HG02943 (cell line): ENCODE data around the gene CHRM1.

Experiments used
- ATAC-seq: cut with Tn5 transposase; IDR thresholded peaks from one replicate; pipeline ENCODE4 v1.9.1; 2021; ENCODE audit warnings: mild to moderate bottlenecking, low read depth, moderate library complexity; ENCODE audit not compliant: unreplicated experiment

The CHRM1 gene

GRCh38 chr11:62908468-62909072 is 12.6 kb downstream of the CHRM1 start:
- ATAC-seq, result no peak

- ATAC-seq, result no peak
These were observed 15.1 kb downstream of the CHRM1 start for GRCh38 chr11:62905927-62906531.

GRCh38 chr11:62905296-62905695 is 15.9 kb downstream of the CHRM1 start:
- ATAC-seq, result no peak

GRCh38 chr11:62902932-62903331 is 18.2 kb downstream of the CHRM1 start:
- ATAC-seq, result no peak

- ATAC-seq, result no peak
These were observed 23.1 kb downstream of the CHRM1 start for GRCh38 chr11:62898027-62898426.

- ATAC-seq, result no peak
These were observed 23.9 kb downstream of the CHRM1 start for GRCh38 chr11:62897311-62897710.

- ATAC-seq, result no peak
These were observed 25.1 kb downstream of the CHRM1 start for GRCh38 chr11:62896049-62896448.

- ATAC-seq, result no peak
These were observed 25.7 kb downstream of the CHRM1 start for GRCh38 chr11:62895501-62895900.

GRCh38 chr11:62892077-62892922 is 28.9 kb downstream of the CHRM1 start:
- no peak for ATAC-seq

GRCh38 chr11:62889484-62890437 is 31.4 kb downstream of the CHRM1 start:
- ATAC-seq, result no peak

GRCh38 chr11:62889126-62889483 is 32.1 kb downstream of the CHRM1 start:
- ATAC-seq, result no peak

GRCh38 chr11:62888406-62888805 is 32.8 kb downstream of the CHRM1 start:
- no peak for ATAC-seq

- no peak for ATAC-seq
These were observed 35.9 kb downstream of the CHRM1 start for GRCh38 chr11:62885137-62885750.

GRCh38 chr11:62883673-62884072 is 37.5 kb downstream of the CHRM1 start:
- no peak for ATAC-seq

- no peak for ATAC-seq
These were observed 38.2 kb downstream of the CHRM1 start for GRCh38 chr11:62882788-62883501.

GRCh38 chr11:62882431-62882749 is 38.8 kb downstream of the CHRM1 start:
- ATAC-seq, result no peak

GRCh38 chr11:62881579-62882430 is 39.4 kb downstream of the CHRM1 start:
- ATAC-seq, result peak; percentile 52

- peak; percentile 62 for ATAC-seq
These were observed 40.2 kb downstream of the CHRM1 start, which contains the start of gene SLC3A2 for GRCh38 chr11:62880803-62881578. Gene SLC3A2 (plus strand): TSS chr11:62880896. CDS start chr11:62881024, 128 bp downstream.
